ENCODE data around the gene SIGMAR1.

DNA sequence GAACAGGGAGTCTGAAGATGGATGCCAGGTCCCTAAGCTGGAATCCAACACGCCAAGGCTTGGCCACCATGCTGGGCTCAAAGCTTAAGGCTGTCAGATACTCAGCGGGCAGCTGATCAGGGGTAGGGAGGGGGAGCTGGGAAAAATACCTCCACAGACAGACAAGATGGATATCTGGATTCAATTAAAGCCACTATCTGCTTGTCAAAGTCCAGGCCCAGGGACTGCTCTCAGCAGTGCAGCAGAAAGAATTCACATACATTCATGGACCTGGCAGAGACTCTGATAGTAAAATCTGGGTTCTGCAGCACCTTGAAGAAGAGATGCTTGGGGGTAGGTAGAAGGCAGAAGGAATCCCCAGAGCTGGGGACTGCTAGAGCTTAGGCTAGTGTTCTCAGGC, 22.5 kb downstream of the SIGMAR1 start:
- TF ChIP-seq POLR2A (IDR thresholded peaks at IDR 0.05), result no peak
- TF ChIP-seq, protein P1, sequence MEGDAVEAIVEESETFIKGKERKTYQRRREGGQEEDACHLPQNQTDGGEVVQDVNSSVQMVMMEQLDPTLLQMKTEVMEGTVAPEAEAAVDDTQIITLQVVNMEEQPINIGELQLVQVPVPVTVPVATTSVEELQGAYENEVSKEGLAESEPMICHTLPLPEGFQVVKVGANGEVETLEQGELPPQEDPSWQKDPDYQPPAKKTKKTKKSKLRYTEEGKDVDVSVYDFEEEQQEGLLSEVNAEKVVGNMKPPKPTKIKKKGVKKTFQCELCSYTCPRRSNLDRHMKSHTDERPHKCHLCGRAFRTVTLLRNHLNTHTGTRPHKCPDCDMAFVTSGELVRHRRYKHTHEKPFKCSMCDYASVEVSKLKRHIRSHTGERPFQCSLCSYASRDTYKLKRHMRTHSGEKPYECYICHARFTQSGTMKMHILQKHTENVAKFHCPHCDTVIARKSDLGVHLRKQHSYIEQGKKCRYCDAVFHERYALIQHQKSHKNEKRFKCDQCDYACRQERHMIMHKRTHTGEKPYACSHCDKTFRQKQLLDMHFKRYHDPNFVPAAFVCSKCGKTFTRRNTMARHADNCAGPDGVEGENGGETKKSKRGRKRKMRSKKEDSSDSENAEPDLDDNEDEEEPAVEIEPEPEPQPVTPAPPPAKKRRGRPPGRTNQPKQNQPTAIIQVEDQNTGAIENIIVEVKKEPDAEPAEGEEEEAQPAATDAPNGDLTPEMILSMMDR (IDR thresholded peaks at IDR 0.05), result no peak

All from uterus (tissue), 2 donors.